ENCODE results near the gene ESPNL.

Gene ESPNL

GRCh38 chr2:238163481-238164198 lies 63.5 kb downstream of the ESPNL start:
- H3K4me3 ChIP-seq (ENCODE audit: low read length), result peak overlapping the region; percentile 1
- TF ChIP-seq CTCF (IDR thresholded peaks at IDR 0.05; ENCODE audit: insufficient read depth, low read depth, low read length, missing control alignments), result no peak
- DNase-seq (ENCODE audit: low read depth), result no peak

- TF ChIP-seq CTCF (IDR thresholded peaks at IDR 0.05; ENCODE audit: insufficient read depth, low read depth, low read length, missing control alignments), result no peak
- no peak for DNase-seq (ENCODE audit: low read depth)
- H3K4me3 ChIP-seq (ENCODE audit: low read length), result no peak overlapping the region
These were observed 64.8 kb downstream of the ESPNL start for GRCh38 chr2:238164906-238165287.

GRCh38 chr2:238165288-238165921 lies 65.3 kb downstream of the ESPNL start:
- no peak overlapping the region for H3K4me3 ChIP-seq (ENCODE audit: low read length)
- TF ChIP-seq CTCF (IDR thresholded peaks at IDR 0.05; ENCODE audit: insufficient read depth, low read depth, low read length, missing control alignments), result no peak
- no peak for DNase-seq (ENCODE audit: low read depth)

GRCh38 chr2:238166391-238167343 lies 66.5 kb downstream of the ESPNL start:
- no peak overlapping the region for H3K4me3 ChIP-seq (ENCODE audit: low read length)
- DNase-seq (ENCODE audit: low read depth), result no peak
- TF ChIP-seq CTCF (IDR thresholded peaks at IDR 0.05; ENCODE audit: insufficient read depth, low read depth, low read length, missing control alignments), result no peak

- no peak for TF ChIP-seq CTCF (IDR thresholded peaks at IDR 0.05; ENCODE audit: insufficient read depth, low read depth, low read length, missing control alignments)
- no peak for DNase-seq (ENCODE audit: low read depth)
- H3K4me3 ChIP-seq (ENCODE audit: low read length), result no peak overlapping the region
These were observed 67.2 kb downstream of the ESPNL start for GRCh38 chr2:238167344-238167715.

- H3K4me3 ChIP-seq (ENCODE audit: low read length), result no peak overlapping the region
- no peak for DNase-seq (ENCODE audit: low read depth)
- no peak for TF ChIP-seq CTCF (IDR thresholded peaks at IDR 0.05; ENCODE audit: insufficient read depth, low read depth, low read length, missing control alignments)
These were observed 67.6 kb downstream of the ESPNL start for GRCh38 chr2:238167761-238168160.
